GM12878 (cell line): ENCODE data around the gene SLC12A2.

Experiments
- ESRRA ChIP-seq: IDR thresholded peaks from 2 replicates; pipeline ENCODE4 v1.6.1; 2012; ENCODE audit warnings: mild to moderate bottlenecking, low read length, improper control_type of control experiment
- NFIC ChIP-seq: IDR thresholded peaks from 2 replicates; pipeline ENCODE4 v1.6.1; 2012; ENCODE audit warnings: low read depth, mild to moderate bottlenecking, inconsistent platforms, low read length, moderate library complexity
- POLR2A ChIP-seq: IDR thresholded peaks from 2 replicates; pipeline ENCODE4 v1.6.1; 2011; ENCODE audit warnings: low read depth, mild to moderate bottlenecking, low read length
- POLR2AphosphoS5 ChIP-seq: IDR thresholded peaks from 2 replicates; pipeline ENCODE4 v1.6.1; 2011; ENCODE audit warnings: mild to moderate bottlenecking, low read length, inconsistent platforms
- RCOR1 ChIP-seq: conservative IDR thresholded peaks from 2 replicates; pipeline ENCODE4 v1.6.1; 2012; ENCODE audit warnings: low read depth, low read length, improper control_type of control experiment
- SIN3A ChIP-seq: IDR thresholded peaks from 2 replicates; pipeline ENCODE4 v1.6.1; 2012; ENCODE audit warnings: low read depth, low read length, improper control_type of control experiment
- SREBF1 ChIP-seq: IDR thresholded peaks from 2 replicates; pipeline ENCODE4 v1.6.1; 2012; ENCODE audit warnings: mild to moderate bottlenecking, low read length
- ZNF274 ChIP-seq: IDR thresholded peaks from one replicate; pipeline ENCODE4 v1.8.0; 2011; ENCODE audit not compliant: insufficient read length, insufficient read depth
- TF ChIP-seq, protein P1 (sequence below), 3 experiments: IDR thresholded peaks in 2 of 3; conservative IDR thresholded peaks in 1 of 3; 2 replicates each; pipeline ENCODE4 v1.5.1; 2011; ENCODE audit warnings: low read depth in 3 of 3, low read length in 3 of 3, mild to moderate bottlenecking in 3 of 3, control low read depth in 2 of 3, moderate library complexity in 2 of 3, inconsistent platforms in 1 of 3, mixed read lengths in 1 of 3; ENCODE audit not compliant: control insufficient read depth in 2 of 3, insufficient read depth in 1 of 3; ENCODE audit errors: extremely low read depth in 1 of 3
- TF ChIP-seq, protein P2 (sequence below): fragments of 450-650 bp; IDR thresholded peaks from 2 replicates; pipeline ENCODE4 v1.6.1; 2017; ENCODE audit warnings: mild to moderate bottlenecking

- TF ChIP-seq, protein P1, sequence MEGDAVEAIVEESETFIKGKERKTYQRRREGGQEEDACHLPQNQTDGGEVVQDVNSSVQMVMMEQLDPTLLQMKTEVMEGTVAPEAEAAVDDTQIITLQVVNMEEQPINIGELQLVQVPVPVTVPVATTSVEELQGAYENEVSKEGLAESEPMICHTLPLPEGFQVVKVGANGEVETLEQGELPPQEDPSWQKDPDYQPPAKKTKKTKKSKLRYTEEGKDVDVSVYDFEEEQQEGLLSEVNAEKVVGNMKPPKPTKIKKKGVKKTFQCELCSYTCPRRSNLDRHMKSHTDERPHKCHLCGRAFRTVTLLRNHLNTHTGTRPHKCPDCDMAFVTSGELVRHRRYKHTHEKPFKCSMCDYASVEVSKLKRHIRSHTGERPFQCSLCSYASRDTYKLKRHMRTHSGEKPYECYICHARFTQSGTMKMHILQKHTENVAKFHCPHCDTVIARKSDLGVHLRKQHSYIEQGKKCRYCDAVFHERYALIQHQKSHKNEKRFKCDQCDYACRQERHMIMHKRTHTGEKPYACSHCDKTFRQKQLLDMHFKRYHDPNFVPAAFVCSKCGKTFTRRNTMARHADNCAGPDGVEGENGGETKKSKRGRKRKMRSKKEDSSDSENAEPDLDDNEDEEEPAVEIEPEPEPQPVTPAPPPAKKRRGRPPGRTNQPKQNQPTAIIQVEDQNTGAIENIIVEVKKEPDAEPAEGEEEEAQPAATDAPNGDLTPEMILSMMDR (IDR thresholded peaks at IDR 0.05 in 2 of 3, conservative IDR thresholded peaks at IDR 0.05 in 1 of 3; ENCODE audit: control insufficient read depth in 2 of 3, extremely low read depth in 1 of 3, insufficient read depth in 1 of 3, low read depth in 3 of 3, low read length in 3 of 3) = no peak
- TF ChIP-seq RCOR1 = no peak
- no peak for TF ChIP-seq NFIC
- no peak for TF ChIP-seq POLR2AphosphoS5
- TF ChIP-seq SREBF1 = no peak
- TF ChIP-seq ESRRA = no peak
- TF ChIP-seq, protein P2, sequence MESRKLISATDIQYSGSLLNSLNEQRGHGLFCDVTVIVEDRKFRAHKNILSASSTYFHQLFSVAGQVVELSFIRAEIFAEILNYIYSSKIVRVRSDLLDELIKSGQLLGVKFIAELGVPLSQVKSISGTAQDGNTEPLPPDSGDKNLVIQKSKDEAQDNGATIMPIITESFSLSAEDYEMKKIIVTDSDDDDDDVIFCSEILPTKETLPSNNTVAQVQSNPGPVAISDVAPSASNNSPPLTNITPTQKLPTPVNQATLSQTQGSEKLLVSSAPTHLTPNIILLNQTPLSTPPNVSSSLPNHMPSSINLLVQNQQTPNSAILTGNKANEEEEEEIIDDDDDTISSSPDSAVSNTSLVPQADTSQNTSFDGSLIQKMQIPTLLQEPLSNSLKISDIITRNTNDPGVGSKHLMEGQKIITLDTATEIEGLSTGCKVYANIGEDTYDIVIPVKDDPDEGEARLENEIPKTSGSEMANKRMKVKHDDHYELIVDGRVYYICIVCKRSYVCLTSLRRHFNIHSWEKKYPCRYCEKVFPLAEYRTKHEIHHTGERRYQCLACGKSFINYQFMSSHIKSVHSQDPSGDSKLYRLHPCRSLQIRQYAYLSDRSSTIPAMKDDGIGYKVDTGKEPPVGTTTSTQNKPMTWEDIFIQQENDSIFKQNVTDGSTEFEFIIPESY = no peak
- TF ChIP-seq POLR2A = no peak
- no peak for TF ChIP-seq SIN3A
- no peak for TF ChIP-seq ZNF274
These were observed 18.1 kb downstream of the SLC12A2 start for GRCh38 chr5:128101676-128102075.
